Right renal pelvis (tissue), 4 donors: ENCODE measurements around the gene PDCL2. TPM values are rescaled to one million over a fixed set of nuclear protein-coding genes. Genes with fewer than 3 reads are reported as not detected.
"Not testable (repeated sequence)": the region's sequence is repeated elsewhere in the genome, so short reads cannot be mapped to it uniquely, and the experiment has no call there.

Source experiments
- DNase-seq, 4 donors: peaks; one replicate each; pipeline ENCODE4 v3.0.0-alpha.2; 2013; ENCODE audit warnings: low read depth in 4 of 4, low spot score in 3 of 4, missing footprints in 1 of 4
- polyA plus RNA-seq, 4 donors: library from polyadenylated mRNA; unstranded; fragments of 120-200 nt; gene quantifications; one replicate each; pipeline ENCODE4 v1.2.1, GENCODE V29; 2013; ENCODE audit not compliant: insufficient read length in 4 of 4

The PDCL2 gene
- polyA plus RNA-seq, 4 donors = not detected

DNA sequence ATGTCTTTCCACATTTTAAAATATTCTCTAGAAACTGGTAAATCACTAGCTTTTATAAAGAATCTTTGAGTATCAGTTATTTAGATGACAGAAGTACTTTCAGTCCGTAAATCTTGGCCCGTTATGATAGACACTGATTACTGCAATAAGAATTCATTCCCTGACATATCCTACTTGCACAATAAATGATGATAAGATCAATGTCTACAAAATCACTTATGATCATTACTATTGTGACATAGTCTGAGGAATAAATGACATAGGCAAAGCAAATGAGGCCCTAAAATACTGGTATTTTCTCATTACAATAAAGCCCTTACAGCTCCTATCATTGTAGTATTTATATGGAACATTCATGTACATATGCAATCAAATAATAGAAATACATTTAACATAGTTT, 6.6 kb upstream of the PDCL2 start:
- no peak for DNase-seq

DNA sequence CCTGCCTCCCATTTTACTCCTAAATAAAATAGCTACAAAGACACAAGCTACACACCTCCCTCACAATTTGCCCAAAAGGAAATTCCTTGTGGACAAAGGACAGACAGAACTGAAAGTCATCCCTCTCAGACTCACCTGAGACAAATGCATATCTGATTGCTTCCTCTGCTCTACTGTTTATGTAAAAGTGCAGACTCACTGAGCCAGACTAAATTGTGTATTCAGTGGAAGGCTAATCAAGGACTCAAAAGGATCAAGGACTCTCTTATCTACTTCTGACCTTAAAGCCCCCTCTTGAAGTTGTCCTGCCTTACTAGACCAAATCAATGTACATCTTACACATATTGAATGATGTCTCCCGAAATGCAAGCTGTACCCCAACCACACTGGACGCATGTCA, 3.9 kb downstream of the PDCL2 start:
- DNase-seq = no peak

DNA sequence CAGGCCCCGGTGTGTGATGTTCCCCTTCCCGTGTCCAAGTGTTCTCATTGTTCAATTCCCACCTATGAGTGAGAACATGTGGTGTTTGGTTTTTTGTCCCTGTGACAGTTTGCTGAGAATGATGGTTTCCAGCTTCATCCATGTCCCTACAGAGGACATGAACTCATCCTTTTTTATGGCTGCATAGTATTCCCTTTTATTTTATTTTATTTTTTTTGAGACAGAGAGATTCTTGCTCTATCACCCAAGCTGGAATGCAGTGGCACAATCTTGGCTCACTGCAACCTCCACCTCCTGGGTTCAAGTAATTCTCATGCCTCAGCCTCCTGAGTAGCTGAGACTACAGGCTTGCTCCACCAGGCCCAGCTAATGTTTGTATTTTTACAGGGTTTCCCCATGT, 9.3 kb downstream of the PDCL2 start:
- not testable (repeated sequence) for DNase-seq

DNA sequence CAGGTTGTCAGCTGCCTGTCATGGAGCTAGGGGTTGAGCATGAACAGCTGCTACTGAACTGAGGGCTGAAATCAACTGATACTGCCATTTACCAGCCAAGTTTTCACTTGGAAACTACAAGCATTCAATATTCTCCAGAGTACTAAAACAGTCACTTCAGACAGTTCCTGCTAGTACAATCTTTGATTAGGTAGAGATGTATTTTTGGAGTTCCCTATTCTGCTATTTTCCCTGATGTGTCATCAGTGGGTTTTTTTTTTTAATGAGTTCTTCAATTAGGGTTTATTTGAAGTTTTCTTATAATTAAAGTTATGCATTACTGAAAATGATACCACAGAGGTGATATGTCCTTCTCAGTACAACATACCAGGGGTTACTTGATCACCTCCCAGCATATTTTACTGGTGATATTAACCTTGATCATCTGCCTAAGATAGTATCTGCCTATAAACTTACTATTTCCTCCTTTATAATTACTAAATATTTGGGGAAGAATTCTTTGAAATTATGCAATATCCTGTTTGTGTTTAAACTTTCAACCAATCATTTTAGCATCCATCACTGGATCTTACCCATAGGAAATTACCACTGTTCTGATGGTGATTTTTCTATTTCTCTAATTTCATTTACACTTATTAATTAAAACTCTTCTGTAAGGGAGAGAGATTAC, 13.6 kb downstream of the PDCL2 start:
- DNase-seq = no peak

DNA sequence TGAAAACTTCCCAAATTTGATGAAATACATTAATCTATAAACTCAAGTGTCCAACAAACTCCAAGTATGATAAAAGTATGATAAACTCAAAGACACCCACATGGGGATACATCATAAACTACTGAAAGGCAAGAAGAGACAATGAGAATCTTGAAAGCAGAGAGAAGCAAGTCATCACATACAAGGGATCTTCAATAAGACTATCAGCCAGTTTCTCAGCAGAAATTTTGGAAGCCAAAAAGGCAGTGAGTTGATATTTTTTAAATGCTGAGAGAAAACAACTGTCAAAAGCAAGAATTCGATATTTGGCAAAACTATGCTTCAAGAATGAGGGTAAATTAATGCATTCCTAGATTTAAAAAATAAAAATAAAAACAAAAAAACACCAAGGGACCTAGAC, 16.5 kb downstream of the PDCL2 start:
- no peak for DNase-seq

DNA sequence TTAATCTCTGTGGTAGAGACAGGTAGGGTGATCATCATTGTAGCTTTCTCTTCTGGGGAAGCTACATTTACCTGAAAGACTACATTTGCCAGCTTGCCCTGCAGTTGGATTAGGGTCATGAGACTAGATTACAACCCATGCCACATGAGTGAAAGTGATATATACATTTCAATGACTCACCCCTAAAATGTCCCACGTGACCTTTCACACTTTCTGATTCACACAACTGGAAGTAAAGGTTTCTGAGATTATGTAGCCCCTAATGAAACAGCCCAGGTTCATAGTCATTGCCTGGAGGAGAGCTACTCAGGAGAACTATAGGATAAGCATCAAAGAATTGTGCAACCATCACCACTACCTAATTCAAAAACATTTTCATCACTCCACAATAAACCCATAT, 17.8 kb downstream of the PDCL2 start:
- DNase-seq = no peak

DNA sequence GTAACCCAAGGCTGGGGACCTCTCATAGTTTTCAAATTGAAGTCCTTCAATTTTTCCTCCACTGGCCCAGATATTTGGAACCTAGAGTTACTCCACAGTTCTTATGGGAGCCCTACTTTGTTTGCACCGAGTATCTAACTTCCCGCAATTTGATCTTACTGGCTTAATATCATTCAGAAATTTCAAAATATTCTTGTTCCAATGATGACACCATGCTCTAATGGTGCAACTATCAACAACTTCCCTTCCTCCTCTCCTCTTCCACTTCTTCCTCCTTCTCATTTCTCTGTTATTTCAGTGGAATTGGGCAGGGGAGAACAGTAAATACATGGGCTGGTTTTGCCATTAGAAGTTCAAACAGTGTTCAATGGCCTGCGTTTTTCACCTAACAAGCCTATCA, 20.2 kb downstream of the PDCL2 start:
- no peak for DNase-seq

DNA sequence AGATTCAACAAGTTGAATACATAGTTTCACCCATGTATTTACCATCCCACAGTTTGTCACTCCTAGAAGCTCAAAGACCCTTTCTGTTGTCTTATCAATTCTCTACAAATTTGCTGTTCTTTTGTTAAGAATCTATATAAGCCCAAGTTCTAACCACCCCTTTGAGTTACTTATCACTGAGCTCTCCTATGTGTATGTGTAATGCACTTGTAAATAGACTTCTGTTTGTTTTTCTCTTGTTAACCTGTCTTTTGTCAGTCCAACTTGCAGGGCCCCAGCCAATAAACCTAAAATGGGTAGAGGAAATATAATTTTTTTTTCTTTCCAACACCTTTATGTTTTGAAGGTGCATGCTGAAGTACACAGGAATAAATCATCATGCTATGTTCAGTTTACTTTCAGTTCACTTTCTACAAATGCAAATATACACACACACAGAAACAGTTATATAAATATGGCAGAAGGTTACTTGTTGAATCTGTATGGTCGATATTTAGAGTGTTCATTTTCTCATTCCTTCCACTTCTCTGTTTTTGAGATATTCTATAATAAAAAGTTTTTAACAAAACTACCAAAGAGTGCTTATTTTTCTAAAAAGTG, 23.0 kb downstream of the PDCL2 start:
- no peak for DNase-seq

DNA sequence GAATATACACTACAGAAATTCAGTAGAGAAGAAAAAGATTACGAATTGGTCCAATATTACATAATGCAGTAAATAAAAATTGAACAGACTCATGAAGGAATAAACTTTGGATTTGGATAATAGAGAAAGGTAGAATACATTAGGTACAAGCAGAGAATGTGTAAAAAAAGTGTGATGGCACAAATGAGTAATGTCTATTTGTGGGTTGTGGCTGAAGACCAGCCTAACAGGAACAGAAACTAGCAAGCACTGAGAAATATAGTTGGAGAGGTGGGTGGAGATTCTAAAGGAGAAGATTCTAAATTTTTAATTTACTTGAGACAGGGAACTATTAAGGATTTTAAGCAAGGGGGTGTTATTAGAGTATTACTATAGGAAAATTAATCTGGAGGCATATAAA, 30.2 kb downstream of the PDCL2 start:
- DNase-seq = no peak

DNA sequence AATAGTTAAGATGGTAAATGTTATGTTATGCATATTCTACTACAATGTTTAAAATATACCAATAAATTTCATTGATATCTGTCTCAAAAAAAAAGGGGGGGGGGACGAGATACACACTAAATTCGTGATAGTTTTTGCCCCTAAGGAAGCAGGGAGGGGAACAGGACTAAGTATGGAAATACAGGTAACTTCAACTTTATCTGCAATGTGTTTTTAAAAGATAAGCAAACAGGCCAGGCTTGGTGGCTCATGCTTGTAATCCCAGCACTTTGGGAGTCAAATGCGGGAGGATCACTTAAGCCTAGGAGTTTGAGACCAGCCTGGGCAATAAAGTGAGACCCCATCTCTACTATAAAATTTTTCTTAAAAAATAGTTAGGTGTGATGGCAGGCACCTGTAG, 31.9 kb downstream of the PDCL2 start:
- DNase-seq = no peak

DNA sequence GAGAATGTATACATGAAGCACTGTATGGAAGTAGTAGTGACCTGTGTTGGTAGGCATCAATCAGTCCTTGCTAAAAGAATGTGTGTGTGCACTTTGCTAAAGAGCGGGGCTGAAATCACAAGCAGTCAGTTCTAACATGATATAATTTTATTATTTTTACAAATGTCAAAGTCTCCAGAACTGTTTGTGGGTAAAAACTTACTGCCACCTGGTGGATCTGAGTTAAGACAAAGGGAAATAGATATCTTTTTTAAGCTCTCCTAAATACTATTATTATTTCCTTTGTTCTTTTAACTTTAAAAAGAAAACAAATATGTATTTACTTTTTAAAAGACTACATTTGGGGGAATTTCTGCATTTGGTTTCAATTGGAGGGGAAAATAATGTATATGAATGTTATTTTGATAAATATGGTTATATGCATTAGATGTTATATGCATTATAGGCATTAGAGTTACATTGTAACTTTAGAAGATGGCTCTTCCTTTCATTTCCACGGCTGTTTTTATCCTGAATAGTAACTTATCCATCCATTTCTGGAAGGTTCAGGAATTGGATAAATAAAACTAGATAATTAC, 37.5 kb downstream of the PDCL2 start:
- no peak for DNase-seq

DNA sequence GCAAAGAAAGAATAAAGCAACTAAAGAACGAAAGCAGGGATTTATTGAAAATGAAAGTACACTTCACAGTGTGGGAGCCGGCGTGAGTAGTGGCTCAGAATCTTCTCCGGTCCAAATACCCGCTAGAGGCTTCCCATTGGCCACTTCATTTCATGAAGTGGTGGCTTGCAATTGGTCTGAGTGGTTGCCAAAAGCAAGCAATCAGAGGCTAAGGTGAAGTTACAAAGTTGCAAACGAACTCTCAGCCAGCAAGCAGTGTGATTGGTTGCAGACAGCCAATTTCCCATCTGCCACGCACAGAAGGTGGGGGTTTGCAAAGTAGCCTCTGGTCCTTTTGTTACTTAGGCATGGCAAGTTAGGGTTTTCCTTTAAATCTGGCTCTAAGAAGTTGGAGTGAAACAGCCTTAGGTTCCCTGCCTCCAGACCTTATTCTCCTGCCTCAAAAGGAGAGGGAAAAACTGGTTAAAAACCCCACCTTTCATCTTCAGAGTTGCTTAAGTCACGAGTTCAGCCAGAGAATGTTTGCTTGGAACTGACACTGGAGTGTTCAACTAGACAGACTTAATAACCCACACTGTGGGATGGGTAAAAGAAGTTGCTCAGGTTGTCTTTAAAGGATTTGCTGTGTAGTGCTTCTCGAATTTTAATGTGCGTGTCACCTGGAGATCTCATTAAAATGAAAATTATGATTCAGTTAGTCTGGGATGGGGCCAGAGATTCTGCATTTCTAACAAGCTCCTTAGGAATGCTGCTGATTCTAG, 38.4 kb downstream of the PDCL2 start:
- no peak for DNase-seq

DNA sequence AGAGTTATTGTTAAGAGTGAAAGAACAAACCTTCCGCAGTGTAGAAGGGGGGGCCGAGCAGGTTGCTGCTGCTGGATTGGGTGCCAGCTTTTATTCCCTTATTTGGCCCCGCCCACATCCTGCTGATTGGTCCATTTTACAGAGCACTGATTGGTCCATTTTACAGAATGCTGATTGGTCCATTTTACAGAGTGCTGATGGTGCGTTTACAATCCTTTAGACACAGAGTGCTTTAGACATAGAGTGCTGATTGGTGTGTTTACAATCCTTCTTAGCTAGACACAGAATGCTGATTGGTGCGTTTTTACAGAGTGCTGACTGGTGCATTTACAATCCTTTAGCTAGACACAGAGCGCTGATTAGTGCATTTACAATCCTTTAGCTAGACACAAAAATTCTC, 40.1 kb downstream of the PDCL2 start:
- DNase-seq = not testable (repeated sequence)

DNA sequence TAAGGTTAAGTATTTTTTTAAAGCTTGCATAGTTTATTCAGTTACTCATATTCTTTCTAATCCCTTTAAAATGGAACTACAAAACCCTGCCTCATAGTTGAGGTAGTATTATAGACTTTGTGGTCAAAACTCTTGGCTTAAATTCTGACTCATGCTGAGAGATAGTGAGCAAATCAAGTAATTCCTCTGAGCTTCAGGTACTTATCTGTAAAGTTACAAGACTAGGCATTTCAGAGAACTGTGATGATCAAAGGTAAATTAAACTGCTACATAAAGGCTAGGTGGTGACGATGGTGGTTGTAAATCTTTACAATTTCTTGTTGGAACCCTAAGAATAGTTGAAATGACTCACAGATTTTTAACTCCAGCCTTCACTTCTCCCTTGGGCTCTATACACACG, 42.2 kb downstream of the PDCL2 start:
- DNase-seq = no peak

DNA sequence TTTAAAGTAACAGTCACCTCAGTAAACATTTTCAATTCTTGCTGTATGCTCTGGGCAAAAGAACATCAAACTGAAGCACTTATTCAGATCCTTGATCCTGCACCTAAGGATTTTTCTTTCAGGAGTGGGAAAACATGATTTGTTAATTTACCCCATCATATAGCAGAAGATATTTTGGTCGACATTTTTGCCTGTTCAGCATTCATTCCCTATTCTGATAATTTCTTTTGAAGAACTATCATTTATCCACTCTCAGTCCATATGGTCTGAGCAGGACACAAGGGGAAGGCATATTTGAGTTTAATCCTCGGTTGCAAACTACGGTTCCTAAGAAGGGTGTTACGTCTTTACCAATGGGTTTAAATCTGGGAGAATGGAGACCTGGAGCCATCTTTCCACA, 44.1 kb downstream of the PDCL2 start:
- no peak for DNase-seq

DNA sequence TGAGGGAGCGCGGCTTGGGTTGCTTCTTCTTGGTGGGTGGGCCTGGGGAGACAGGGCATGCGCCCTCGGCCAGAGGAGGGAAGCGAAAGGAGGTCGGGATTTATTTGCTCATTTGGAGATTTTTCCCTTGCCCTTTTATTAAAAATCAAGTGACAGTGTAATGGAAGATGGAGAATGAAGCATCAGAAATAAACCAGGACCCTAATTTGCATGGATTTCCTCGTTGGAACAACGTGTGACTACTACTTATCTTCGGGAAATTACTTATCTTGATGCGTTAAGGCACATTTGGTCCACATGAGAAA, 44.6 kb downstream of the PDCL2 start:
- DNase-seq = peak in 1 of 4 donors; percentile 24

DNA sequence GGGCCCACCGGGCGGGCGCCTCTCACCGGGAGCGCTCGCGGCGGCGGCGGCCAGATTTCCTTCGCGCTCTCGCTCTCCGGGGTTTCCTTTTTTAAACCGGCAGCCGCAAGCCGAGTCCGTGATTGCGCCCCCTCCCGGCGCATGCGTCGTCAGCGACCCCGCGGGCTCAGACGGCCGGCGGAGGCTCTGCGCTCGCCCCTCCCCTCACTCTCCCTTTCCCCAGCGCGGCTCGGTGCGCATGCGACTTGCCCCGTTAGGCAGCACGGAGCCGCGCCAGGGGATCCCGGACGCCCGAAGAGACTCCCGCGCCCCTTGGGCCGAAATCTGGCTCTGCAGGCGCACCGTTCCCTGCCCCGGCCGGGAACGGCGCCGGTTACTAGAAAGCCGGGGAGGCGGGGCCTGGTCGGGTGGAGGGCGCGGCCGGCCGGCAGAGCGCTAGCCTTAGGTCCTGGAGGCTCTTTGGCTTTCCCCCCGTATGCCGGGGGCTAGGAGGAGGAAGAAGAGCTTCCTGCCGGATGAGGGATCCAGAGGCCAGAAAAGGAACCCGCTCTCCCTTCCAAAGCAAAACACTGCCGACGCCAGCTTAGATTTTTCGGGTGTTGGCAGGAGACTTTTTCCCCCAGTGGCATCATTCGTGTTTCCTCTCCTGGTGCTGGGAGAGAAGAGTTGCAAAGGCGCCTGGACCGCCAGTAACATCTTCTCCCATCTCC, 45.1 kb downstream of the PDCL2 start, which contains the start of gene CLOCK:
Gene CLOCK, minus strand, starts transcription at position 154 of the 710 bp plus-strand sequence. CDS start 64,124 bp downstream, outside the sequence.
- DNase-seq = peak; percentile 70 to 87 (median 77)

DNA sequence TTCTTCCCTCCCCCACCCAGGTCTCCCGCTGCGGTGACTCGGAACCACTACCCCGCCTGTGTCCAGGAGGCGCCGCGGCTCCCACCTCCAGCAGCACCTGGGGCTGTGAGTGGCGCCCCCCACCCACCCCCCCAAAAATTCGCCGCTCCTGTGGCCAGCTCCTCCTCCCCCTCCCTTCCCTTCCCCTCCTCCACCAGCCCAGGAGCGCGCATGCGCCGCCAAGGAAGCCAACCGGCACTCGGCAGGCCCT, 45.6 kb downstream of the PDCL2 start:
- DNase-seq = no peak

DNA sequence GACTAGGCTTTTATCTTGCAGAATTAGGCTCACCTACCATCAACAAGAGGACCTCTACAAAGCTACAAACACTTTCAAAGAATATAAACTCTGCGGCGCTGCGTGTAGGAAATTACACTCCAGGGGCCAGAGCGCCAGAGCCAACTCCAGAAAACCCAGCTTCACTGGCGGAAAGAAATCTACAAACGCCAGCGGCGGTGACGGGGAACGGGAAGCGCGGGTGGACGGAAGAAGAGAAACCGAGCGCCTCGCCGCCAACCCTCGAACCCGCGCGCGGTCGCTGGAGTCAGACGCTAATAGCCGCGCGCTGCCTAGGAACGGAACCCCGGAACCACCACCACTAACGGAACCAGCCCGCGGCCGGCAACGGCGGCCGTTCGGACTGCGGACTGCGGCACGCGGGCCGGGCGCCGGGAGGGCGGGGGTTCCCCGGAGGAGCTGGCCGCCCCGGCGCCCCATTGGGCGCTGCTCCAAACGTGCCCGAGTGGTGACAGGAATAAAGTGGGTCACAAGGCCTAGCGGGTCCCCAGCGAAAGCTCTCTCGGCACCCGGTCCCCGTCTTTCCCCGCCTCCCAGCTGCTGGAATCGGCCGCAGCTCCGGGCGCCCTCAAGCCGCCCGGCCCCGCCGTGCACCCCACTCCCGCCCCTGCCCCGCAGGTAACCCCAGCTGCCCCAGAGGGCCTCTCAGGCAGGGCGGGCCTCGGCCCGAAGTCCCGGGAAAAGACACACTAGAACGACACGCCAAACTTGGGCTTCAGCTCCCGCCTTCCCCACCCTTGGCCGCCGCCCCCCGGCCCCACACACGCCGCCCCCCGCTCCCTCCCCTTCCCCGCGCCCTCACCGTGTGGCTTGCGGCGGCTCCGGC, 46.2 kb downstream of the PDCL2 start:
- DNase-seq = peak; percentile 43 to 63 (median 52)

DNA sequence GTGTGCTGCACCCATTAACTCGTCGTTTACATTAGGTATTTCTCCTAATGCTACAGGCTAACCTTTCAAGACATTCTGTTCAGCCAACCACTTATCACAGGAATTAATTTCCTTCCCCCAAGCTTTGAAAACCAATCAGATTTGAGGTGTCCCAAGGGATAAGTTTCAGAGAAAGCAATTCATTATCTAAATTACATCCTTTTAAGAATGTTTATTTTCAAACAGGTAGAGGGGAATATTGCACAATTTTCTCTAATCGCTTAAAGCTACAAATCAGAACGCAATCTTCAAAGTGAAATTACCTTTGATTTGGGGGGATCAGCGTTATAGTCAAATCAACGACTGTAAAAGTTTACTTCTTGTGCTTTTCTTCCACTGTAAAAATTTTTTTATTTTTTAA, 46.9 kb downstream of the PDCL2 start:
- DNase-seq = peak in 2 of 4 donors; percentile 19 to 20
